ENCODE results near the gene ASPRV1.
A peak's percentile ranks its signal among the peaks of the same experiment; 100 is the strongest.
"Not testable (repeated sequence)": the region's sequence is repeated elsewhere in the genome, so short reads cannot be mapped to it uniquely, and the experiment has no call there.

ASPRV1 gene

GRCh38 chr2:69952336-69953115 lies 8.9 kb downstream of the ASPRV1 start:
- in situ Hi-C loops (cut with HindIII; ENCODE audit: low pct_ligation_motif_present, low sequenced_read_pairs): no loop called here
- H3K27ac ChIP-seq: no peak overlapping the region
- no peaks in the 10 kb centered on the region for H3K36me3 ChIP-seq (replicated peaks)
- TF ChIP-seq CTCF (IDR thresholded peaks at IDR 0.05; ENCODE audit: low read depth, low read length, missing control alignments): no peak
- no peak for DNase-seq
- H3K27me3 ChIP-seq (replicated peaks): no peaks in the 10 kb centered on the region
- no peak overlapping the region for H3K4me3 ChIP-seq (ENCODE audit: low read depth, low read length)

GRCh38 chr2:69950671-69951070 lies 10.8 kb downstream of the ASPRV1 start:
- H3K36me3 ChIP-seq (replicated peaks); H3K27ac ChIP-seq; in situ Hi-C loops (cut with HindIII; ENCODE audit: low pct_ligation_motif_present, low sequenced_read_pairs); DNase-seq; H3K27me3 ChIP-seq (replicated peaks); H3K4me3 ChIP-seq (ENCODE audit: low read depth, low read length): not testable (repeated sequence)

DNA sequence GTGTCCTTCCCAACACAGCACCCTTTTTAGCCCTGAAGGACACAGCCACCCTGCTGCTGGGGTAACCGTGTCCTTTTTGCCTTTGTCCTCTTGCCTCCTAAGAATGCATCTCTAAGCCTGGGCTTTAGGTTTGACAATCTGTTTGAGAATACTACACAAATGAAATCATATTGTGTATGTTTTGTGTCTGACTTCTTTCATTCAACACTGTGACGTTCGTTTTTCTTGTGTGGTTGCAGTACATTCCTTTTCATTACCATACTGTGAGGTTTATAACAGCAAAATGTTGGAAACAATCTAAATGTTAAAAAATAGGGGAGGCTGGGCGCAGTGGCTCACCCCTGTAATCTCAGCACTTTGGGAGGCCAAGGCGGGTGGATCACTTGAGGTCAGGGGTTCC lies 11.2 kb downstream of the ASPRV1 start:
- H3K36me3 ChIP-seq (replicated peaks): no peaks in the 10 kb centered on the region
- H3K27ac ChIP-seq: no peak overlapping the region
- in situ Hi-C loops (cut with HindIII; ENCODE audit: low pct_ligation_motif_present, low sequenced_read_pairs): no loop called here
- no peak for TF ChIP-seq CTCF (IDR thresholded peaks at IDR 0.05; ENCODE audit: low read depth, low read length, missing control alignments)
- no peak overlapping the region for H3K4me3 ChIP-seq (ENCODE audit: low read depth, low read length)
- no peak for DNase-seq
- no peaks in the 10 kb centered on the region for H3K27me3 ChIP-seq (replicated peaks)

GRCh38 chr2:69948963-69949645 lies 12.3 kb downstream of the ASPRV1 start:
- in situ Hi-C loops (cut with HindIII; ENCODE audit: low pct_ligation_motif_present, low sequenced_read_pairs): loop anchor here (25.0 kb wide), 1 partner anchor 138 kb away; the partner anchor contains the start of gene PCBP1
- Histone ChIP-seq H3K36me3 (replicated peaks) (no peaks in the 10 kb centered on the region), H3K4me3 (ENCODE audit: low read depth, low read length) (no peak overlapping the region), H3K27ac (no peak overlapping the region), H3K27me3 (replicated peaks) (no peaks in the 10 kb centered on the region)
- DNase-seq: no peak
- TF ChIP-seq CTCF (IDR thresholded peaks at IDR 0.05; ENCODE audit: low read depth, low read length, missing control alignments): no peak

GRCh38 chr2:69948032-69948962 lies 13.1 kb downstream of the ASPRV1 start:
- no peak overlapping the region for H3K27ac ChIP-seq
- no peak for DNase-seq
- in situ Hi-C loops (cut with HindIII; ENCODE audit: low pct_ligation_motif_present, low sequenced_read_pairs): loop anchor here (25.0 kb wide), 1 partner anchor 139 kb away; the partner anchor contains the start of gene PCBP1
- H3K4me3 ChIP-seq (ENCODE audit: low read depth, low read length): peak overlapping the region; percentile 15
- no peaks in the 10 kb centered on the region for H3K27me3 ChIP-seq (replicated peaks)
- peaks cover 3% of the 10 kb centered on the region for H3K36me3 ChIP-seq (replicated peaks)
- TF ChIP-seq CTCF (IDR thresholded peaks at IDR 0.05; ENCODE audit: low read depth, low read length, missing control alignments): no peak
